CD4-positive, alpha-beta T cell (primary cell): ENCODE measurements around the gene BMP4. TPM values are rescaled to one million over a fixed set of nuclear protein-coding genes. Genes with fewer than 3 reads are reported as not detected.

Source experiments
- ATAC-seq: fragments of 200-7000 bp; cut with Tn5 transposase; one replicate; pipeline ENCODE4 v1.10.0; 2022; ENCODE audit warnings: mild to moderate bottlenecking; ENCODE audit not compliant: poor library complexity
- CTCF ChIA-PET: fragments of 350-600 bp; sonication (Branson Sonifier 250); formaldehyde crosslinking; loops from one replicate; lab custom pipeline; 2021; ENCODE audit warnings: antibody characterized with exemption, inconsistent platforms; lab: Charles Lee
- POLR2A ChIA-PET: fragments of 350-600 bp; sonication (Branson Sonifier 250); formaldehyde crosslinking; loops from one replicate; lab custom pipeline; 2021; ENCODE audit warnings: antibody characterized with exemption, inconsistent platforms; lab: Charles Lee
- DNase-seq, 14 experiments: peaks; one replicate each; pipeline ENCODE4 v3.0.0-alpha.2; 2013 to 2020; ENCODE audit warnings: mixed read lengths in 2 of 14
- H3K27ac ChIP-seq, 2 donors: one replicate each; pipeline versions ENCODE4 v1.5.1 to v1.7.0; 2013; ENCODE audit warnings: low read length in 2 of 2, low read depth in 1 of 2, mild to moderate bottlenecking in 1 of 2
- H3K27me3 ChIP-seq, 2 experiments: 1 replicate in 1 of 2; 2 replicates in 1 of 2; pipeline versions ENCODE4 v1.6.1 to v1.7.0; 2013; ENCODE audit warnings: low read length in 2 of 2, control low read depth in 1 of 2, mild to moderate bottlenecking in 1 of 2, moderate library complexity in 1 of 2; ENCODE audit not compliant: insufficient read depth in 2 of 2, control insufficient read depth in 1 of 2
- H3K36me3 ChIP-seq: one replicate; pipeline ENCODE4 v1.6.1; 2013; ENCODE audit warnings: low read length, control low read depth; ENCODE audit not compliant: insufficient read depth
- H3K4me1 ChIP-seq: one replicate; pipeline ENCODE4 v1.6.1; 2013; ENCODE audit warnings: low read length, control low read depth; ENCODE audit not compliant: insufficient read depth
- H3K4me3 ChIP-seq: one replicate; pipeline ENCODE4 v1.5.1; 2013; ENCODE audit warnings: mild to moderate bottlenecking, low read length, moderate library complexity
- H3K9me3 ChIP-seq, 2 experiments: 1 replicate in 1 of 2; 2 replicates in 1 of 2; pipeline versions ENCODE4 v1.6.1 to v1.7.0; 2013; ENCODE audit warnings: low read length in 2 of 2, mild to moderate bottlenecking in 2 of 2, control low read depth in 1 of 2, moderate library complexity in 1 of 2; ENCODE audit not compliant: control insufficient read depth in 1 of 2, insufficient read depth in 1 of 2
- H3K27ac Mint-ChIP-seq: one replicate; pipeline ENCODE4 v1.8.0; 2020; ENCODE audit warnings: mixed read lengths
- H3K27me3 Mint-ChIP-seq: one replicate; pipeline ENCODE4 v1.8.0; 2021; ENCODE audit warnings: mixed read lengths
- H3K36me3 Mint-ChIP-seq: one replicate; pipeline ENCODE4 v1.8.0; 2021; ENCODE audit warnings: low read depth, mixed read lengths
- H3K4me1 Mint-ChIP-seq: one replicate; pipeline ENCODE4 v1.8.0; 2021; ENCODE audit warnings: low read depth, mixed read lengths
- H3K4me3 Mint-ChIP-seq: one replicate; pipeline ENCODE4 v1.8.0; 2020; ENCODE audit warnings: mild to moderate bottlenecking, mixed read lengths
- H3K9me3 Mint-ChIP-seq: one replicate; pipeline ENCODE4 v1.8.0; 2020; ENCODE audit warnings: mixed read lengths
- CTCF ChIP-seq: fragments of 200-600 bp; IDR thresholded peaks from one replicate; pipeline ENCODE4 v1.8.0; 2022; ENCODE audit warnings: antibody characterized with exemption, mild to moderate bottlenecking
- intact Hi-C, 2 experiments: fragments of 100-400 bp; cut with DNase I in 1 of 2; cut with micrococcal nuclease in 1 of 2; formaldehyde crosslinking; loops; one replicate each; pipeline versions ENCODE4 v1.15.1 to v1.9.0; 2023 to 2025; cut with DNase I, micrococcal nuclease
- total RNA-seq, 174 experiments: library from RNA in 2 of 174; stranded (reverse) in 2 of 174; gene quantifications; one replicate each; pipeline ENCODE4 v1.2.3 and lab custom pipeline; 2021 to 2026

Gene BMP4
- total RNA-seq, 2 experiments from 2014 or later: not detected

GRCh38 chr14:53979113-53979681 is 22.6 kb upstream of the BMP4 start:
- no peak overlapping the region for H3K27ac Mint-ChIP-seq
- intact Hi-C loops: no loop called here
- no peaks in the 10 kb centered on the region for H3K4me1 Mint-ChIP-seq
- no peaks in the 10 kb centered on the region for H3K36me3 ChIP-seq
- H3K4me3 Mint-ChIP-seq: no peak overlapping the region
- H3K9me3 ChIP-seq: peaks cover 0 to 1% of the 10 kb centered on the region in 2 experiments
- no peaks in the 10 kb centered on the region for H3K9me3 Mint-ChIP-seq
- CTCF ChIA-PET: no interaction called here
- H3K27ac ChIP-seq: no peak overlapping the region
- DNase-seq (no peak), ATAC-seq (no peak)
- POLR2A ChIA-PET: interaction anchor here (0.7 kb wide), 1 partner anchor 28 kb away, joined by 3 read pairs; no protein-coding TSS in a partner anchor
- no peaks in the 10 kb centered on the region for H3K4me1 ChIP-seq
- H3K4me3 ChIP-seq: no peak overlapping the region
- H3K27me3 ChIP-seq: peaks cover 0 to 6% of the 10 kb centered on the region in 2 experiments
- no peaks in the 10 kb centered on the region for H3K36me3 Mint-ChIP-seq
- H3K27me3 Mint-ChIP-seq: peaks cover 10% of the 10 kb centered on the region
- no peak for TF ChIP-seq CTCF

DNA sequence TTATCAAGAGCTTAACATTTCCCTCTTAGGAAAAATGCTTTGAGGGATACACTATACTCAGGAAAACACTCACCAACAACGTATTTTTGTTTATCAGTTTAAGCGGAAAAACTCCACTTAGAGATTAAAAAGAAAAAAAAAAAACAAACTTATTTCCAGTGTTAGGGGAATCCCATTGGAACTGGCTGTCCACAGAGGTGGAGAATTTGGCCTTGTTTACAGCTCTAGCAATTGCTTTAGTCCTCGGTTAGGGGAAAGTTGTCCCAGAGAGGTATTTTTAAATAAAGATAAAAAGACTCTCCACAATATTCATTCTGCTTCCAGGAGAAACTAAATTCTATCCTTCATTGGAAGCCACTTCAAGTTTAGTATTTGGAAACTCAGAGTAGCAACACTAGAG is 21.6 kb upstream of the BMP4 start:
- no peak for ATAC-seq
- ChIA-PET POLR2A (no interaction called here), CTCF (no interaction called here)
- TF ChIP-seq CTCF: no peak
- Histone ChIP-seq H3K4me3 (no peak overlapping the region), H3K4me1 (no peaks in the 10 kb centered on the region), H3K36me3 (no peaks in the 10 kb centered on the region), H3K27me3 (peaks cover 0 to 6% of the 10 kb centered on the region in 2 experiments), H3K9me3 (no peaks in the 10 kb centered on the region), H3K27ac (no peak overlapping the region)
- no peak for DNase-seq
- H3K36me3 Mint-ChIP-seq: no peaks in the 10 kb centered on the region
- no peaks in the 10 kb centered on the region for H3K9me3 Mint-ChIP-seq
- no peak overlapping the region for H3K4me3 Mint-ChIP-seq
- intact Hi-C loops: no loop called here
- H3K27ac Mint-ChIP-seq: no peak overlapping the region
- peaks cover 10% of the 10 kb centered on the region for H3K27me3 Mint-ChIP-seq
- no peaks in the 10 kb centered on the region for H3K4me1 Mint-ChIP-seq

GRCh38 chr14:53975444-53975843 is 18.8 kb upstream of the BMP4 start:
- H3K4me3 Mint-ChIP-seq: no peak overlapping the region
- no peak overlapping the region for H3K4me3 ChIP-seq
- H3K9me3 ChIP-seq: no peaks in the 10 kb centered on the region
- no peaks in the 10 kb centered on the region for H3K9me3 Mint-ChIP-seq
- H3K27me3 Mint-ChIP-seq: peaks cover 25% of the 10 kb centered on the region
- intact Hi-C loops: no loop called here
- H3K36me3 Mint-ChIP-seq: no peaks in the 10 kb centered on the region
- H3K4me1 Mint-ChIP-seq: no peaks in the 10 kb centered on the region
- H3K4me1 ChIP-seq: no peaks in the 10 kb centered on the region
- CTCF ChIA-PET: no interaction called here
- peaks cover 0 to 6% of the 10 kb centered on the region in 2 experiments for H3K27me3 ChIP-seq
- DNase-seq (no peak), ATAC-seq (no peak)
- no peak overlapping the region for H3K27ac ChIP-seq
- TF ChIP-seq CTCF: no peak
- no peaks in the 10 kb centered on the region for H3K36me3 ChIP-seq
- POLR2A ChIA-PET: no interaction called here
- H3K27ac Mint-ChIP-seq: no peak overlapping the region
